Kidney (tissue), 14 donors: Measurements from ENCODE around the gene LPIN1. TPM values are rescaled to one million over a fixed set of nuclear protein-coding genes. Genes with fewer than 3 reads are reported as not detected.
A peak's percentile ranks its signal among the peaks of the same experiment; 100 is the strongest.

Source experiments
- DNase-seq, 5 donors: peaks; one replicate each; pipeline ENCODE4 v3.0.0-alpha.2; 2013 to 2020
- FAIRE-seq: peaks from 2 replicates; lab custom pipeline; 2012; peaks lifted over from hg19 to GRCh38; lab: Jason Lieb, UNC
- H3K27ac ChIP-seq, 2 donors: one replicate each; pipeline ENCODE4 v1.7.0; 2013; ENCODE audit warnings: low read depth in 2 of 2, low read length in 2 of 2, inconsistent platforms in 1 of 2
- H3K27me3 ChIP-seq: one replicate; pipeline ENCODE4 v1.7.1; 2013; ENCODE audit warnings: low read length, inconsistent platforms; ENCODE audit not compliant: control insufficient read depth, insufficient read depth
- H3K36me3 ChIP-seq, 3 donors: one replicate each; pipeline versions ENCODE4 v1.7.0 to v1.7.1; 2013; ENCODE audit warnings: low read length in 3 of 3, control low read depth in 1 of 3, inconsistent platforms in 1 of 3; ENCODE audit not compliant: insufficient read depth in 3 of 3, control insufficient read depth in 2 of 3
- H3K4me1 ChIP-seq, 3 donors: one replicate each; pipeline versions ENCODE4 v1.7.0 to v1.7.1; 2013; ENCODE audit warnings: low read length in 3 of 3, inconsistent platforms in 1 of 3, low read depth in 1 of 3; ENCODE audit not compliant: control insufficient read depth in 2 of 3, insufficient read depth in 2 of 3
- H3K4me3 ChIP-seq, 3 donors: one replicate each; pipeline versions ENCODE4 v1.7.0 to v1.8.1; 2013; ENCODE audit warnings: low read length in 3 of 3, control low read depth in 1 of 3, inconsistent platforms in 1 of 3
- H3K9ac ChIP-seq, 3 donors: one replicate each; pipeline versions ENCODE4 v1.7.0 to v1.7.1; 2013; ENCODE audit warnings: low read length in 3 of 3, control low read depth in 1 of 3, inconsistent platforms in 1 of 3
- H3K9me3 ChIP-seq, 3 donors: one replicate each; pipeline versions ENCODE4 v1.7.0 to v1.7.1; 2013; ENCODE audit warnings: low read length in 3 of 3, control low read depth in 1 of 3, inconsistent platforms in 1 of 3; ENCODE audit not compliant: control insufficient read depth in 2 of 3, insufficient read depth in 1 of 3
- intact Hi-C: fragments of 100-400 bp; cut with DNase I; formaldehyde crosslinking; loops from one replicate; pipeline ENCODE4 v1.11.1; 2022
- polyA plus RNA-seq: library from polyadenylated mRNA; stranded (reverse); fragments of 350-450 nt; fragmentation: Illumina TruSeq; extraction: RNeasy Lipid Tissue Mini Kit (QIAGEN cat#74804); gene quantifications from one replicate; pipeline ENCODE4 v1.2.3, GENCODE V29; 2014; ENCODE audit warnings: low read depth, low replicate concordance; ENCODE audit not compliant: insufficient read depth
- total RNA-seq: library from RNA; stranded (reverse); fragmentation: NEBNext Ultra II Directional; extraction: Animal tissue kit (Norgen Biotek cat#: 25700); gene quantifications from one replicate; pipeline ENCODE4 v1.2.1, GENCODE V29; 2021
- TF ChIP-seq, protein P1 (sequence below): IDR thresholded peaks from 3 replicates; pipeline ENCODE4 v1.5.1; 2012; ENCODE audit warnings: mild to moderate bottlenecking, moderate library complexity, borderline replicate concordance; ENCODE audit not compliant: insufficient read depth; ENCODE audit errors: extremely low read depth
- donor health status: control.
- donor health status: control.
- donor health status: control.
- donor health status: control.
- donor health status: control.
- donor health status: DM: yes; HTN: yes; CAD: no.
- donor health status: Normal renal cell carcinoma (clear cell type).

LPIN1 gene
- total and polyA plus RNA-seq, 2 donors from 2014 or later: 11.8 to 36.8 TPM

DNA sequence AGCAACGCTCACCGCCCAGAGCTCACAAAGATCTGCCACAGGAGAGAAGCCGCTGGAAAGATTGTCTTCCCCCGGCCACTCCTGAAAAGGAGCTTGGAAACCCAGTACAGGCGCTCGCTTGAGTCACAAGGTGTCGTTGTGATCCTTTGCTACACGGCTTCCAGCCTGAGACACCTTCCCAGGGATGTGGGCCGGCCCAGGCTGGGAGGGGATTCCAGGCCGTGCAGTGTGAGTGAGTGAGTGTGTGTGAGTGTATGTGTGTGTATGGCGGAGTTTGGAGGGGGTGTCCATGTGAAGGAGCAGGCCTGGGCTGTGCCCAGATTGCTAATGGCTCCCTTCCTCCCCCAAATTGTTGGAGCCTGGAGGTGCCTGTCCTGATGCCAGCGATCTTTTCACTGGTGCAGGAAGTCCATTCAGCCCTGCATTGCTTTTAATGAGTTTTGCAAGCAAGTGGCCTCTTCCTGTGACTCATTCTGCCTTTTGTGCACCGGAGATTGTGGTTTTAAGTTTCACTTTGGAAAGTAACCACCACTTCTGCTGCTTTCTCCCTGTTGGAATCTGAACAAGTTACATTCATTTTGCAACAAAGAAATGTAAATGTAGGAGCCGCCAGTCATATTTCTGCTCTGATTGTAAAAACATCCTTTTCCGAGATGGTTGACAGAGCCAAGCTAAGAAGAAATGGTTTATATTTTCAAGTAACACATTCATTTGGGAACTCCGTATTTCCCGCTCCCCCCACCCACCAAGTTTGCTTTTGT lies 83.7 kb downstream of the LPIN1 start:
- H3K9ac ChIP-seq: peak overlapping the region in 2 of 3 donors; percentile 32 to 44
- H3K4me1 ChIP-seq: peaks cover 4 to 13% (median 8%) of the 10 kb centered on the region in 3 donors
- TF ChIP-seq, protein P1, sequence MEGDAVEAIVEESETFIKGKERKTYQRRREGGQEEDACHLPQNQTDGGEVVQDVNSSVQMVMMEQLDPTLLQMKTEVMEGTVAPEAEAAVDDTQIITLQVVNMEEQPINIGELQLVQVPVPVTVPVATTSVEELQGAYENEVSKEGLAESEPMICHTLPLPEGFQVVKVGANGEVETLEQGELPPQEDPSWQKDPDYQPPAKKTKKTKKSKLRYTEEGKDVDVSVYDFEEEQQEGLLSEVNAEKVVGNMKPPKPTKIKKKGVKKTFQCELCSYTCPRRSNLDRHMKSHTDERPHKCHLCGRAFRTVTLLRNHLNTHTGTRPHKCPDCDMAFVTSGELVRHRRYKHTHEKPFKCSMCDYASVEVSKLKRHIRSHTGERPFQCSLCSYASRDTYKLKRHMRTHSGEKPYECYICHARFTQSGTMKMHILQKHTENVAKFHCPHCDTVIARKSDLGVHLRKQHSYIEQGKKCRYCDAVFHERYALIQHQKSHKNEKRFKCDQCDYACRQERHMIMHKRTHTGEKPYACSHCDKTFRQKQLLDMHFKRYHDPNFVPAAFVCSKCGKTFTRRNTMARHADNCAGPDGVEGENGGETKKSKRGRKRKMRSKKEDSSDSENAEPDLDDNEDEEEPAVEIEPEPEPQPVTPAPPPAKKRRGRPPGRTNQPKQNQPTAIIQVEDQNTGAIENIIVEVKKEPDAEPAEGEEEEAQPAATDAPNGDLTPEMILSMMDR: peak; percentile 52
- no peaks in the 10 kb centered on the region for H3K27me3 ChIP-seq
- DNase-seq (peak; percentile 91 to 96 (median 93)), FAIRE-seq (no peak)
- H3K27ac ChIP-seq: peak overlapping the region; percentile 20 to 86
- peak overlapping the region; percentile 20 to 52 (median 40) for H3K4me3 ChIP-seq
- peaks cover 0 to 3% (median 0%) of the 10 kb centered on the region in 3 donors for H3K36me3 ChIP-seq
- H3K9me3 ChIP-seq: no peaks in the 10 kb centered on the region
- intact Hi-C loops: no loop called here

DNA sequence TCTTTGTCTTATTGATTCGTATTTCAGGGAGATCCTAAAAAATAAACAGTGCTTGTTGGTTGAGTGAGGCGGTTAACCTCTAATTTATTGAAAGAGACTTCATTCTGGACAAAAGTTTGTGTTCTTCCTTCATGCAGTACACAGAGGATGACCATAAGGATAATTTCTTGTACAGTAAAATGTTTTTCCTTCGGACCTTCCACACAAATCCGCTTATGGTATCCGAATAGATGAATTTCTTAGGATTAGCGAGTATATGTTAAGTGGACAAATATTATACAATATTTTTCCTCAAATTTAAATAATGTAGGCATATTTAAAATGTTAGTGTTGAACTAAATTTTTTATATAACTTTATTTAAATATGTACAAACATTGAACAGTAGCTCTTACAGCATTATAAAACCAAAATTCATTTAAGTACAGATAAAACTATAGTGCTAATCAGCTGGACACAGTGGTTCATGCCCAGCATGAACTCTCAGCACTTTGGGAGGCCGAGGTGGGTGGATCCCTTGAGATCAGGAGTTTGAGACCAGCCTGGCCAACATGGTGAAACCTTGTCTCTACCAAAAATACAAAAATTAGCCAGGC lies 84.4 kb downstream of the LPIN1 start:
- TF ChIP-seq, protein P1: no peak
- peak overlapping the region in 1 of 2 donors; percentile 86 for H3K27ac ChIP-seq

DNA sequence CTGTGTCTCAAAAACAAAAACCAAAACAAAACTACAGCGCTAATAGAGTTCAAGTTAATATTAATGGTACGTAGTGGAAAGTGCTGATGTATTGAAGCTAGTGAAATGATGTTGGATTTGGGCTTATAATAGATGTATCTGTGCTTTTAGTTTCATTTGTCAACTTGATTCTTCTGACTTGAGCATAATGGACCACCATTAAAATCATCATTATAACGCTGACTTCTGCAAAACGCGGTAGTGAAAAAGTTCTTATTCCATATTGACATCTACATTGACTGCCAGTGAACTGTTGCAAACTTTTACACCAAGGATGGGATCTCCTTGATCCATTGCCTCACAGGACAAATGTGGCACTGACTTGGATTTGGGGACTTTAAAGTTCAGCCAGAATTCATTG lies 85.0 kb downstream of the LPIN1 start:
- no peak overlapping the region for H3K4me3 ChIP-seq
- DNase-seq (no peak), FAIRE-seq (no peak)
- H3K9ac ChIP-seq: no peak overlapping the region
- H3K9me3 ChIP-seq: no peaks in the 10 kb centered on the region
- TF ChIP-seq, protein P1: no peak
- intact Hi-C loops: no loop called here
- no peak overlapping the region for H3K27ac ChIP-seq
- H3K27me3 ChIP-seq: no peaks in the 10 kb centered on the region
- no peaks in the 10 kb centered on the region for H3K36me3 ChIP-seq
- H3K4me1 ChIP-seq: peaks cover 4 to 13% (median 8%) of the 10 kb centered on the region in 3 donors

More for the DNA sequence above, 84.4 kb downstream of the LPIN1 start:
- Histone ChIP-seq H3K4me1 (peaks cover 4 to 13% (median 8%) of the 10 kb centered on the region in 3 donors), H3K9me3 (no peaks in the 10 kb centered on the region), H3K36me3 (peaks cover 0 to 3% (median 0%) of the 10 kb centered on the region in 3 donors), H3K27me3 (no peaks in the 10 kb centered on the region), H3K9ac (peak overlapping the region in 2 of 3 donors; percentile 32 to 44), H3K4me3 (peak overlapping the region; percentile 20 to 52 (median 40))
- FAIRE-seq (no peak), DNase-seq (peak in 1 of 5 donors; percentile 6)
- intact Hi-C loops: no loop called here
